ENCODE data around the gene GREB1.

Gene GREB1

GRCh38 chr2:11516984-11517648, 16.7 kb upstream of the GREB1 start:
- TF ChIP-seq CTCF (IDR thresholded peaks at IDR 0.05), result no peak
- Histone ChIP-seq H3K36me3 (no peaks in the 10 kb centered on the region), H3K4me3 (no peak overlapping the region), H3K27ac (no peak overlapping the region), H3K9me3 (peaks cover 0 to 5% (median 3%) of the 10 kb centered on the region in 3 donors), H3K27me3 (peaks cover 0 to 11% of the 10 kb centered on the region in 2 donors), H3K4me1 (no peaks in the 10 kb centered on the region)
- intact Hi-C loops (cut with DNase I; ENCODE audit: low total_unique reads), result no loop called here
- no peak for DNase-seq

DNA sequence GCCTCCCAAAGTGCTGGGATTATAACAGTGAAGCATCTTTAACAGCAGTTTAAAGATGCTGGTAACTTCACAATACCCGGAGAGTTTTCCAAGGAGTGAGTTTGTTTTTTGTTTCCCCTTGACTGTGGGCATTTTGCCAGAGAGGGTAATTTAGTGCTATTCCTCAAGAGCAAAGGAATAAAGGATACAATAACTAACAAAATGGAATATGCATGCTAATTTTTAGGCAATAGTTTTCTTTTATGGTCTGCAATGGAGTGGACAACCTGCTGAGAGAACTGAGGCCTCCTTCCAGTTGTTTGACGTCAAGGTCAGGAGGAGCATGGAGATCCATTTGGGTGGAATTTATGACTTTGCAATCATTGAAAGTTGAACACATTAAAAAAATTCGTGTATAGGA, 15.9 kb upstream of the GREB1 start:
- intact Hi-C loops (cut with DNase I; ENCODE audit: low total_unique reads), result no loop called here
- no peak for DNase-seq

GRCh38 chr2:11520092-11520693, 13.7 kb upstream of the GREB1 start:
- Histone ChIP-seq H3K27ac (no peak overlapping the region), H3K27me3 (peaks cover 0 to 7% of the 10 kb centered on the region in 2 donors), H3K9me3 (peaks cover 0 to 5% (median 3%) of the 10 kb centered on the region in 3 donors), H3K4me3 (no peak overlapping the region), H3K36me3 (no peaks in the 10 kb centered on the region), H3K4me1 (no peaks in the 10 kb centered on the region)
- no peak for DNase-seq
- intact Hi-C loops (cut with DNase I; ENCODE audit: low total_unique reads), result no loop called here
- no peak for TF ChIP-seq CTCF (IDR thresholded peaks at IDR 0.05)

More for the DNA sequence above, 15.9 kb upstream of the GREB1 start:
- H3K9me3 ChIP-seq, result peaks cover 0 to 5% (median 3%) of the 10 kb centered on the region in 3 donors
- H3K27ac ChIP-seq, result no peak overlapping the region
- H3K4me3 ChIP-seq, result no peak overlapping the region
- no peaks in the 10 kb centered on the region for H3K4me1 ChIP-seq
- peaks cover 0 to 10% of the 10 kb centered on the region in 2 donors for H3K27me3 ChIP-seq
- no peak for TF ChIP-seq CTCF (IDR thresholded peaks at IDR 0.05)
- no peaks in the 10 kb centered on the region for H3K36me3 ChIP-seq

GRCh38 chr2:11521775-11522174, 12.1 kb upstream of the GREB1 start:
- Histone ChIP-seq H3K4me1 (no peaks in the 10 kb centered on the region), H3K9me3 (peaks cover 0 to 5% (median 3%) of the 10 kb centered on the region in 3 donors), H3K4me3 (no peak overlapping the region), H3K36me3 (no peaks in the 10 kb centered on the region), H3K27me3 (peaks cover 0 to 5% of the 10 kb centered on the region in 2 donors), H3K27ac (no peak overlapping the region)
- no peak for TF ChIP-seq CTCF (IDR thresholded peaks at IDR 0.05)
- intact Hi-C loops (cut with DNase I; ENCODE audit: low total_unique reads), result no loop called here
- no peak for DNase-seq

- Histone ChIP-seq H3K9me3 (peaks cover 0 to 5% (median 3%) of the 10 kb centered on the region in 3 donors), H3K4me3 (no peak overlapping the region), H3K36me3 (no peaks in the 10 kb centered on the region), H3K27me3 (peaks cover 0 to 6% of the 10 kb centered on the region in 2 donors), H3K4me1 (no peaks in the 10 kb centered on the region), H3K27ac (no peak overlapping the region)
- intact Hi-C loops (cut with DNase I; ENCODE audit: low total_unique reads), result no loop called here
- no peak for DNase-seq
- no peak for TF ChIP-seq CTCF (IDR thresholded peaks at IDR 0.05)
Observed at GRCh38 chr2:11524470-11524869, 9.4 kb upstream of the GREB1 start.
